ENCODE results near the gene IFT80.

GRCh38 chr3:160413613-160414248 is 14.7 kb upstream of the IFT80 start:
- TF ChIP-seq PAX5 (IDR thresholded peaks at IDR 0.05; ENCODE audit: borderline replicate concordance, low read depth, low read length) (no peak), EP300 (IDR thresholded peaks at IDR 0.05; ENCODE audit: borderline replicate concordance in 1 of 2, control insufficient read depth in 1 of 2, low read depth in 2 of 2, low read length in 2 of 2) (no peak), BCLAF1 (IDR thresholded peaks at IDR 0.05) (no peak), FOS (IDR thresholded peaks at IDR 0.05; ENCODE audit: borderline replicate concordance, extremely low read depth, insufficient read length) (no peak), CTCF (IDR thresholded peaks at IDR 0.05 in 2 of 3, conservative IDR thresholded peaks at IDR 0.05 in 1 of 3; ENCODE audit: control insufficient read depth in 2 of 3, extremely low read depth in 1 of 3, insufficient read depth in 1 of 3, low read depth in 3 of 3, low read length in 3 of 3) (peak; percentile 77 to 83 (median 82)), RAD21 (IDR thresholded peaks at IDR 0.05; ENCODE audit: insufficient read depth, low read depth, low read length) (peak; percentile 93), POLR2A (IDR thresholded peaks at IDR 0.05; ENCODE audit: low read depth, low read length) (no peak), TAF1 (IDR thresholded peaks at IDR 0.05; ENCODE audit: borderline replicate concordance, low read depth, low read length) (no peak), NRF1 (conservative IDR thresholded peaks at IDR 0.05; ENCODE audit: low read depth, low read length) (no peak)

All from GM12878 (cell line).